Progenitor cell of endocrine pancreas (in vitro differentiated cells): Measurements from ENCODE around the gene CTNNA3. TPM values are rescaled to one million over a fixed set of nuclear protein-coding genes. Genes with fewer than 3 reads are reported as not detected.

Source experiments
- DNase-seq: peaks from one replicate; pipeline ENCODE4 v3.0.0; 2021; ENCODE audit warnings: low spot score; ENCODE audit not compliant: unreplicated experiment
- H3K27ac Mint-ChIP-seq: 2 replicates; pipeline ENCODE4 v1.8.0; 2021; ENCODE audit warnings: mild to moderate bottlenecking, moderate library complexity, mixed read lengths
- H3K27me3 Mint-ChIP-seq: 2 replicates; pipeline ENCODE4 v1.8.0; 2021; ENCODE audit warnings: mixed read lengths
- H3K36me3 Mint-ChIP-seq: 2 replicates; pipeline ENCODE4 v1.8.0; 2022; ENCODE audit warnings: mixed read lengths; ENCODE audit not compliant: insufficient read depth
- H3K4me1 Mint-ChIP-seq: 2 replicates; pipeline ENCODE4 v1.8.0; 2021; ENCODE audit warnings: low read depth, mixed read lengths
- H3K4me3 Mint-ChIP-seq: 2 replicates; pipeline ENCODE4 v1.8.0; 2021; ENCODE audit warnings: low read depth, mild to moderate bottlenecking, moderate library complexity, mixed read lengths
- H3K9me3 Mint-ChIP-seq: 2 replicates; pipeline ENCODE4 v1.8.0; 2021; ENCODE audit warnings: low read depth, mixed read lengths
- total RNA-seq: library from RNA; stranded (reverse); gene quantifications from 2 replicates; pipeline ENCODE4 v1.2.1, GENCODE V29; 2021
- TF ChIP-seq, protein P1 (sequence below): fragments of 200-600 bp; sonication (generic); IDR thresholded peaks from one replicate; pipeline ENCODE4 v1.5.0; 2021; ENCODE audit warnings: antibody characterized with exemption, mild to moderate bottlenecking; ENCODE audit not compliant: unreplicated experiment

The CTNNA3 gene
- total RNA-seq, 1 donor from 2014 or later = 1.7 TPM

DNA sequence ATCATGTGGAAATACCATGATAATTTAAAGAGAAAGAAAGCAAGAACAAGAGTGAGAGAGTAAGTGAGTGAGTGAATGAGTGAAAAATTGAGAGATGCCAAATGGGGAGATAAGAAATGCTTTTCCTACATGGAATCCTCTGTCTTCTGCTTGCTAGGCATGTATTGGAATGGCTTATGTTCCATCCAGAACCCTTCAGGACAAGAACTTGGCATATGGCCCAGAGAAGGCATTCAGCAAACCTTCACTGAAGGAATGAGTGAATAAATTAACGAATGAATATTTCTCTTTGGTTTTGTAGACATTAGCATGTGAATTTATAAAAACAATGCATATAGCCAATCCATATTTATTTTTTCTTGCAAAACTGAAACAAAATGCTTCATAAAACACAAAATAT is 608.0 kb downstream of the CTNNA3 start:
- TF ChIP-seq, protein P1, sequence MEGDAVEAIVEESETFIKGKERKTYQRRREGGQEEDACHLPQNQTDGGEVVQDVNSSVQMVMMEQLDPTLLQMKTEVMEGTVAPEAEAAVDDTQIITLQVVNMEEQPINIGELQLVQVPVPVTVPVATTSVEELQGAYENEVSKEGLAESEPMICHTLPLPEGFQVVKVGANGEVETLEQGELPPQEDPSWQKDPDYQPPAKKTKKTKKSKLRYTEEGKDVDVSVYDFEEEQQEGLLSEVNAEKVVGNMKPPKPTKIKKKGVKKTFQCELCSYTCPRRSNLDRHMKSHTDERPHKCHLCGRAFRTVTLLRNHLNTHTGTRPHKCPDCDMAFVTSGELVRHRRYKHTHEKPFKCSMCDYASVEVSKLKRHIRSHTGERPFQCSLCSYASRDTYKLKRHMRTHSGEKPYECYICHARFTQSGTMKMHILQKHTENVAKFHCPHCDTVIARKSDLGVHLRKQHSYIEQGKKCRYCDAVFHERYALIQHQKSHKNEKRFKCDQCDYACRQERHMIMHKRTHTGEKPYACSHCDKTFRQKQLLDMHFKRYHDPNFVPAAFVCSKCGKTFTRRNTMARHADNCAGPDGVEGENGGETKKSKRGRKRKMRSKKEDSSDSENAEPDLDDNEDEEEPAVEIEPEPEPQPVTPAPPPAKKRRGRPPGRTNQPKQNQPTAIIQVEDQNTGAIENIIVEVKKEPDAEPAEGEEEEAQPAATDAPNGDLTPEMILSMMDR = no peak
- Mint-ChIP-seq H3K4me1 (peaks cover 1% of the 10 kb centered on the region), H3K9me3 (no peaks in the 10 kb centered on the region), H3K4me3 (no peak overlapping the region), H3K27ac (no peak overlapping the region), H3K27me3 (no peaks in the 10 kb centered on the region), H3K36me3 (no peaks in the 10 kb centered on the region)
- DNase-seq = no peak

DNA sequence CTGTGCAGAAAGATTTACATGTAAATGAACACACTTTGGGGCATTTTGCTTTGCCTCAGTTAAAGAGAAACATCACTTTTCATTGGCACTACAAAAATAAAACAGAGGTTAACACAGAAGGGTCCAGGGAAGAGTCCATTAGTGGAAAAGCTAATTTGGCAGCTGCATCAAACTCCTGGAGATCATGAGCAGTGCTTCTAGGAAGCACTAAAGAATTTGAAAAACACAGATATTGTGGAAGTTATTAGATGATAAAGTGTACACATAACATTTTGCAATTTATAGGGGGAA is 608.9 kb downstream of the CTNNA3 start:
- no peaks in the 10 kb centered on the region for H3K27me3 Mint-ChIP-seq
- no peaks in the 10 kb centered on the region for H3K9me3 Mint-ChIP-seq
- TF ChIP-seq, protein P1 = no peak
- H3K27ac Mint-ChIP-seq = no peak overlapping the region
- H3K4me3 Mint-ChIP-seq = no peak overlapping the region
- H3K36me3 Mint-ChIP-seq = no peaks in the 10 kb centered on the region
- no peak for DNase-seq
- peaks cover 1% of the 10 kb centered on the region for H3K4me1 Mint-ChIP-seq

DNA sequence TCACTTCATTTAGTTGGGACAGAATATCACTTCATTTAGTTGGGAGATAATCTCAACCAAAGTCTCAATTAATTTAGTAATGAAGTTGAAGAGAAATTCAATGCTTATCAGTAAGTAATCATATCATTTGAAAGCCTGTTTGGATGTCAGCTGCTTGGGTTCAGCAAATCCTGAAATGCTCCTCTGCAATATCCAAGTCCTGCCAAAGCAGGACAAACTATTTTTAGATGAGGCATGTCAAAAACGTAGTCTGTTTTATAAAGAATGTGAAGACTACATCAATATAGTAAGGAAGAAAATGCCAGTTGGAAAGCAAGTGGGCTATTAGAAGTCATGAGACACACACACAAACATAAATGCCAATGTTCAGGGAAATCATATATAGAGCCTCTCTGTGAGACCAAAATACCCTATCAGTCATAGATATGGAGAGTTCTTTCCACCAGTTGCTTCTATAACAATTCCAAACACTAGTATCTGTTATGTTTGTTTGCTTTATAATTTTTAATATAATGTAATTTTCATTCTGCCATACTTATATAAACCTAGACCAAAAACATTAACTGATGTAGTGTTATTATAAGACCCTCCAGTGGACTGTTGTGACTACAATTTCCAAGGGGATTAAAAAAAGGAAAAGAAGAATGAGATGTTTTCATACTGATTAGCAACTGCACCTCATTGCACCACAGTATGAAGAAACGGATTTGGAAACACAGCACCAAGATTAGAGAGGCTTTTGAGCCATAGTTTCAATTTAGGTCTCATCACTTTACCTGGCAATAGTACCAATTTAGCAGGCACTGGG is 609.5 kb downstream of the CTNNA3 start:
- Mint-ChIP-seq H3K9me3 (no peaks in the 10 kb centered on the region), H3K36me3 (no peaks in the 10 kb centered on the region), H3K27me3 (no peaks in the 10 kb centered on the region), H3K4me1 (peaks cover 1% of the 10 kb centered on the region), H3K27ac (no peak overlapping the region), H3K4me3 (no peak overlapping the region)
- DNase-seq = no peak
- TF ChIP-seq, protein P1 = no peak

DNA sequence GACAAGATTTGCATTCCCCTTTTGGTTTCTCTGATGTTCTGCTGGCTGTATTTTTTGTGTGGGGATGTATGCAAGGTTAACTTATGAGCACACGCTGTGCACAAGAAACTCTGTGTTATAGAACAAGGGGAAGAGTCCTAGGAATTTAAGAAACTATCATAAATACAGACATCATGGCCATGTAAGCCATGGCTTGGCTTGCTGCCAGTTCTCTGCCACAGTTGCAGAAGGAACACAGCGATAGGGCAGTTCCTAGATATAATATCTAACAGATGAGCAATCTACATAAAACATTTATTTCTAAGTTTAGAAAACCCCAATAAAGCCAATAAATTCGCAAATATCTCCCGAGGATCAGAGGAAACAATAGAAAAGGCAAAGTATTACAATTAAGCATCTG is 616.9 kb downstream of the CTNNA3 start:
- no peaks in the 10 kb centered on the region for H3K27me3 Mint-ChIP-seq
- peaks cover 11% of the 10 kb centered on the region for H3K4me1 Mint-ChIP-seq
- TF ChIP-seq, protein P1 = no peak
- H3K9me3 Mint-ChIP-seq = peaks cover 8% of the 10 kb centered on the region
- H3K4me3 Mint-ChIP-seq = no peak overlapping the region
- H3K27ac Mint-ChIP-seq = no peak overlapping the region
- DNase-seq = no peak
- no peaks in the 10 kb centered on the region for H3K36me3 Mint-ChIP-seq

DNA sequence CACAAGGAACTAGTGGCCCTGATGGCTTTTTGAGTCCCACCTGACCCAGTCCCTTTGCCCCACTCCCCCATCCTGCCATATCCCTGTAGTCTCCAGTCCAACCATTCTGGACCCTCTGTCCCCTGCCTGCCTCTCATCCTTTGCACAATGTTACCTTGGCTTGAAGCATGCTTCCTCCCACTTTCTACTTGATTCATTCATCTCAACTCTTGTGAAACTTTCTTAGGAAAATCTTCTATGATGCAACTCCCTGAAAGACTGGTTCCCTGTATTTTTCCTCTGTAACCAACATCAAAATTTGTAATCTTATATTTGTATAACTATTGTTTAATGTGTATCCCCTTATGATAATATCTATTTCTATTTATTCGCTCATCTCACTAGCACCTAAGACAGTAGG is 618.6 kb downstream of the CTNNA3 start:
- TF ChIP-seq, protein P1 = no peak
- Mint-ChIP-seq H3K27ac (no peak overlapping the region), H3K36me3 (no peaks in the 10 kb centered on the region), H3K9me3 (peaks cover 8% of the 10 kb centered on the region), H3K4me1 (peaks cover 11% of the 10 kb centered on the region), H3K4me3 (no peak overlapping the region), H3K27me3 (no peaks in the 10 kb centered on the region)
- DNase-seq = no peak
